ENCODE measurements around the gene C2CD2.

Gene C2CD2

GRCh38 chr21:41840880-41841279, 112.9 kb downstream of the C2CD2 start:
- TF ChIP-seq FOXP2 (optimal IDR thresholded peaks at IDR 0.05; ENCODE audit: borderline replicate concordance, extremely low read depth, extremely low read length, insufficient read depth) (no peak), TAF1 (IDR thresholded peaks at IDR 0.05; ENCODE audit: borderline replicate concordance, insufficient read depth, low read length) (no peak), REST (IDR thresholded peaks at IDR 0.05; ENCODE audit: insufficient read depth in 1 of 2, low read depth in 2 of 2, low read length in 2 of 2) (no peak), SIN3A (IDR thresholded peaks at IDR 0.05; ENCODE audit: borderline replicate concordance, insufficient read depth, low read length) (no peak), POLR2AphosphoS5 (IDR thresholded peaks at IDR 0.05; ENCODE audit: low read depth, low read length) (no peak)

GRCh38 chr21:41839387-41840000, 114.3 kb downstream of the C2CD2 start:
- TF ChIP-seq REST (IDR thresholded peaks at IDR 0.05; ENCODE audit: insufficient read depth in 1 of 2, low read depth in 2 of 2, low read length in 2 of 2) (no peak), SIN3A (IDR thresholded peaks at IDR 0.05; ENCODE audit: borderline replicate concordance, insufficient read depth, low read length) (no peak), FOXP2 (optimal IDR thresholded peaks at IDR 0.05; ENCODE audit: borderline replicate concordance, extremely low read depth, extremely low read length, insufficient read depth) (no peak)

GRCh38 chr21:41837756-41838297, 116.0 kb downstream of the C2CD2 start:
- no peak for TF ChIP-seq POLR2AphosphoS5 (IDR thresholded peaks at IDR 0.05; ENCODE audit: low read depth, low read length)
- TF ChIP-seq REST (IDR thresholded peaks at IDR 0.05; ENCODE audit: insufficient read depth in 1 of 2, low read depth in 2 of 2, low read length in 2 of 2): no peak
- TF ChIP-seq TAF1 (IDR thresholded peaks at IDR 0.05; ENCODE audit: borderline replicate concordance, insufficient read depth, low read length): no peak
- no peak for TF ChIP-seq SIN3A (IDR thresholded peaks at IDR 0.05; ENCODE audit: borderline replicate concordance, insufficient read depth, low read length)
- no peak for TF ChIP-seq FOXP2 (optimal IDR thresholded peaks at IDR 0.05; ENCODE audit: borderline replicate concordance, extremely low read depth, extremely low read length, insufficient read depth)

- TF ChIP-seq TAF1 (IDR thresholded peaks at IDR 0.05; ENCODE audit: borderline replicate concordance, insufficient read depth, low read length) (no peak), POLR2AphosphoS5 (IDR thresholded peaks at IDR 0.05; ENCODE audit: low read depth, low read length) (no peak), REST (IDR thresholded peaks at IDR 0.05; ENCODE audit: insufficient read depth in 1 of 2, low read depth in 2 of 2, low read length in 2 of 2) (no peak), SIN3A (IDR thresholded peaks at IDR 0.05; ENCODE audit: borderline replicate concordance, insufficient read depth, low read length) (no peak), FOXP2 (optimal IDR thresholded peaks at IDR 0.05; ENCODE audit: borderline replicate concordance, extremely low read depth, extremely low read length, insufficient read depth) (no peak)
Measured at GRCh38 chr21:41836166-41837015, 117.4 kb downstream of the C2CD2 start.

Data from PFSK-1 (cell line).